Spleen (tissue), 7 donors: ENCODE measurements around the gene TMEM107.

Source experiments
- CTCF ChIP-seq, 11 experiments: fragments of 200-600 bp in 7 of 11; fragments of 450-650 bp in 4 of 11; sonication (generic) in 4 of 11; IDR thresholded peaks in 8 of 11; conservative IDR thresholded peaks in 3 of 11; 1 replicate in 7 of 11; 2 replicates in 4 of 11; pipeline versions ENCODE4 v1.4.0 to v1.8.0; 2016 to 2021; ENCODE audit warnings: antibody characterized with exemption in 11 of 11, inconsistent platforms in 4 of 11, mild to moderate bottlenecking in 1 of 11
- POLR2A ChIP-seq, 3 donors: fragments of 450-650 bp; IDR thresholded peaks; one replicate each; pipeline ENCODE4 v1.5.1; 2017; ENCODE audit warnings: antibody characterized with exemption in 3 of 3, mild to moderate bottlenecking in 1 of 3
- POLR2AphosphoS5 ChIP-seq, 3 donors: sonication (generic); formaldehyde crosslinking; IDR thresholded peaks; one replicate each; pipeline ENCODE4 v1.5.1; 2017; ENCODE audit warnings: antibody characterized with exemption in 3 of 3
- donor health status: DM: no; HTN: no; CAD: no; lungs with moderate emphysema.
- donor health status: DM: no; HTN: no; CAD: no.
- donor health status: DM: no; HTN: no; CAD: no.

GRCh38 chr17:8189711-8190477, 13.7 kb upstream of the TMEM107 start, which contains the start of gene BORCS6:
- TF ChIP-seq POLR2AphosphoS5 (IDR thresholded peaks at IDR 0.05): peak; percentile 91 to 96 (median 94)
- peak in 2 of 11 experiments; percentile 5 to 7 for TF ChIP-seq CTCF (IDR thresholded peaks at IDR 0.05 in 8 of 11, conservative IDR thresholded peaks at IDR 0.05 in 3 of 11)
- TF ChIP-seq POLR2A (IDR thresholded peaks at IDR 0.05): peak in 2 of 3 donors; percentile 39 to 86
